AG09309 (cell line): Measurements from ENCODE around the gene SAYSD1.

ENCODE experiments used
- DNase-seq: peaks from one replicate; pipeline ENCODE4 v3.0.0-alpha.2; 2010; ENCODE audit warnings: low read depth
- H3K4me3 ChIP-seq: 2 replicates; pipeline ENCODE4 v1.5.1; 2011; ENCODE audit warnings: mild to moderate bottlenecking, low read depth, low read length, moderate library complexity; ENCODE audit not compliant: control insufficient read depth
- CTCF ChIP-seq: IDR thresholded peaks from 2 replicates; pipeline ENCODE4 v1.5.1; 2011; ENCODE audit warnings: mild to moderate bottlenecking, low read depth, low read length, inconsistent platforms; ENCODE audit not compliant: insufficient read depth, control insufficient read depth; ENCODE audit errors: missing control alignments

The SAYSD1 gene

DNA sequence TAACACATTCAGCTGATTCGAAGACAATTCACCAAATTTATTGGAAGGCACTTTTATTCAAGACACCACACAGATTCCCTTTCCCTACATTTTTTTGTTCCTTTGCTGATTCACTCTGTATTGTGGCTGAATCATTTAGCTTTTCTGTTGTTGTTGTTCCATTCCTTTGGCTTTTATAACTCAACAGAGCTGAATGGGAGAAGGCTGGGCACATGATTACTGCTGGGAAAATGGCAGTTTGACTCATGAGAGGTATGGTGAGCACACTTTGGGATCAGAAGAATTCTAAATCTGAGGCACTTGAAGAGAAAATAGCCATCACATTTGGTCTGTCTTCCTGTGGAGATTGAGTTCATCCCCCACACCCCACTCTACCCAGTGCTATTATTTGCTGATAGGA, 15.7 kb upstream of the SAYSD1 start:
- DNase-seq = no peak
- no peak for TF ChIP-seq CTCF
- H3K4me3 ChIP-seq = no peak overlapping the region

DNA sequence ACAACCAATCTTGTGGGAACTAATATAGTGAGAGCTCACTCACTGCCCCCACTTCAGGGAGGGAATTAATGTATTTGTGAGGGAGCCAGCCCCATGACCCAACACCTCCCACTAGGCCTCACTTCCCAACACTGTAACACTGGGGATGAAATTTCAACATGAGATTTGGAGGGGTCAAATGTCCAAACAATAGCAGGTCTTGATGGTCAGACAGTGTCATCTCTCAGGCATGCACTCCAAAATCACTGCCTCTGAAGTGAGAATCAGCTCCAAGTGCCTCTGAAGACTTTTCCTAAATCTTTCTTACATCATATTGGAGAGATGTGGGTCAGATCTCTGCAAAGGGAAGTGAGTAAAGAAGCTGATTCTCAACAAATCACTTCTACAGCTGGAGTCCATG, 13.8 kb upstream of the SAYSD1 start:
- DNase-seq = no peak
- no peak overlapping the region for H3K4me3 ChIP-seq
- no peak for TF ChIP-seq CTCF

DNA sequence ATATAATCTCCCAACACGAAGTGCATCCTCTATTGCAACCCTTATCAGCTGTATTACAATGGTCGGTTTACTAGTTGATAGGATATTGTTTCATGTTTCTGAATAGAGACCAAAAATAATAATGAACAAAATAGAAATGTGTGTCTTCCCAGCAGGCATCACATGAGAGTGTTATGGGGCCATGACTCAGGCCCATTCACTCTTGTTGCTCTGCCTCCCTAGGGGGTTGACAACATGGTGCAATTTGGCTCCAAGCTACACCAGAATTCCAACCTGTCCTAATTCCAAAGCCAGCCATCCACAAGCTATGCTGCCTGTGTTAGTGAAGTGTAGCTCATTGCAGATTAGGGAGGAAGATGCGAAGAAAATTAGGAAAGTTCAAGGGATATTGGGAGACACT, 13.1 kb upstream of the SAYSD1 start:
- TF ChIP-seq CTCF = no peak
- H3K4me3 ChIP-seq = no peak overlapping the region
- no peak for DNase-seq

DNA sequence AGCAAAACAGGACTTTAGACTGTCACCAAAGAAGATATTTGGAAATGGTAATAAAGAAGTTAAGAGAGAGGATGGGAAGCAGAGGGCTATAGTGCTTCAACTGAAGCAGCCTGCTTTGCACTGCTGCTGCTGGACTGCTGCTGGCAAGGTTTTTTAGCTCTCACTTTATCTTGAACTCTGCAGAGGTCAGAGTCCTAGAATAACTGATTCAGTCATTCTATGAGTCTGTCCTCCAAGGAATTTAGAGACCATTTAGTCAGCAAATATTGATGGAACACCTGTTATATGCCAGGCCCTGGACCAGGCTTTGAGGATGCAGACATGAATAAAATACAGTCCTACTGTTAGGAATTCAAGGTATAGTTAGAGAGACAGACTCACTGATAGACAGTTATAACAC, 9.1 kb upstream of the SAYSD1 start:
- no peak overlapping the region for H3K4me3 ChIP-seq
- DNase-seq = no peak
- TF ChIP-seq CTCF = no peak

DNA sequence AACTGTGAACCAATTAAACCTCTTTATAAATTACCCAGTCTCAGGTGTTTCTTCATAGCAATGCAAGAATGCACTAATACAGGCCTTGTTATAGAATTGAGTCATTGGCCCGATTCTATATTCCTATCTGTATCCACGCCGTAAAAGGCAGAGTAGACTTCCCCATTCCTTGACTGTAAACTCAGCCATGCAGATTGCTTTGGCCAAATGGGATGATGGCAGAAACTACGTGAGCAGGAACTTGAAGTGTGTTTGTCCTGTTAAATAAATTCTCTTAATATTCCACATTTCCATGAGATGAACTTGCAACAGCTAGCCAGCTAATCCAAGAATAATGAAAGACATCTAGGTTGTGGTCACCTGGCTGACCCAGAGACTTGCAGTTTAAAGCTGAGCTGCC, 3.9 kb upstream of the SAYSD1 start:
- DNase-seq = no peak
- H3K4me3 ChIP-seq = no peak overlapping the region
- TF ChIP-seq CTCF = no peak

- no peak for TF ChIP-seq CTCF
- no peak for DNase-seq
- peak overlapping the region; percentile 77 for H3K4me3 ChIP-seq
These were observed 640 bp downstream of the SAYSD1 start for GRCh38 chr6:39114388-39114703.

DNA sequence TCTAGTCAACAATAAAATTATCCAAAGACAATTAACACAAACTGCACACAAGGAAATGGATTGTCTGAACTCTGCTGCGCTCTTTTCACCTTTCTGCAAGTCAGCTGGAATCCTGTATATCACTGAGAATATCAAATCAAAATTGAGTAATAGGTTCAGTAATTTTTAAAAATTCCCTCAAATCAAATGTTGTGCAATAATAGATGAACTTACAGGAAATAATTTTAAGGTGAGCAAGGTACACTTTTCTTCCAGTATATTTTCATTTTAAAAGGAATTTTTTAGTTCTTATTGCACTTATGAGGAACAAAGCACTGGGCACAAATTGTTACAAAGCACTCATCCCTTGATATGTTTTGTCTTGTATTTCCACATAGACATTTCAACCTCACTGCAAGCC, 1.2 kb downstream of the SAYSD1 start:
- no peak for TF ChIP-seq CTCF
- no peak for DNase-seq
- H3K4me3 ChIP-seq = no peak overlapping the region
